Astrocyte (in vitro differentiated cells and primary cell): ENCODE results near the gene MEF2B.

Source experiments
- EZH2 ChIP-seq: IDR thresholded peaks from 2 replicates; pipeline ENCODE4 v1.6.1; 2012; ENCODE audit warnings: mild to moderate bottlenecking, low read length, inconsistent platforms; ENCODE audit not compliant: insufficient read depth
- TF ChIP-seq, protein P1 (sequence below): IDR thresholded peaks from 2 replicates; pipeline ENCODE4 v1.5.1; 2011; ENCODE audit warnings: low read depth, mild to moderate bottlenecking, inconsistent platforms, low read length, moderate library complexity; ENCODE audit not compliant: insufficient read depth

DNA sequence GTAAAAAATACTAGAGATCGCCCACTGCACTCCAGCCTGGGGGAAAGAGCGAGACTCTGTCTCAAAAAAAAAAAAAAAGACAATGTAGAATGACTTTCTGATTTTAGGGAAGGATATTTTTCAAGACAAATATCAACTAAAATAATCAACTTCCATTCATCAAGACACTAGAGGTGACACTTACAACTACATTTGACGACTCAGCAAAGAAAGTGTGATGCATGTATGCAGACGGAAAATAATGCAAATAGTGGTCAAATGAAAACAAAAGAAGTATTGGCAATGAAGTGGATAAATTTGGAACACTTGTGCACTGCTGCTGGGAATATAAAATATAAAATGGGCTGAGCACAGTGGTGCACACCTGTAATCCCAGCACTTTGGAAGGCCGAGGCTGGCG, 44.0 kb downstream of the MEF2B start:
- TF ChIP-seq, protein P1, sequence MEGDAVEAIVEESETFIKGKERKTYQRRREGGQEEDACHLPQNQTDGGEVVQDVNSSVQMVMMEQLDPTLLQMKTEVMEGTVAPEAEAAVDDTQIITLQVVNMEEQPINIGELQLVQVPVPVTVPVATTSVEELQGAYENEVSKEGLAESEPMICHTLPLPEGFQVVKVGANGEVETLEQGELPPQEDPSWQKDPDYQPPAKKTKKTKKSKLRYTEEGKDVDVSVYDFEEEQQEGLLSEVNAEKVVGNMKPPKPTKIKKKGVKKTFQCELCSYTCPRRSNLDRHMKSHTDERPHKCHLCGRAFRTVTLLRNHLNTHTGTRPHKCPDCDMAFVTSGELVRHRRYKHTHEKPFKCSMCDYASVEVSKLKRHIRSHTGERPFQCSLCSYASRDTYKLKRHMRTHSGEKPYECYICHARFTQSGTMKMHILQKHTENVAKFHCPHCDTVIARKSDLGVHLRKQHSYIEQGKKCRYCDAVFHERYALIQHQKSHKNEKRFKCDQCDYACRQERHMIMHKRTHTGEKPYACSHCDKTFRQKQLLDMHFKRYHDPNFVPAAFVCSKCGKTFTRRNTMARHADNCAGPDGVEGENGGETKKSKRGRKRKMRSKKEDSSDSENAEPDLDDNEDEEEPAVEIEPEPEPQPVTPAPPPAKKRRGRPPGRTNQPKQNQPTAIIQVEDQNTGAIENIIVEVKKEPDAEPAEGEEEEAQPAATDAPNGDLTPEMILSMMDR, result no peak
- no peak for TF ChIP-seq EZH2
